Hepatocyte (in vitro differentiated cells): ENCODE results near the gene EIF3B.

Experiments
- CTCF ChIP-seq: fragments of 200-600 bp; sonication (generic); IDR thresholded peaks from 2 replicates; pipeline ENCODE4 v1.5.1; 2016; ENCODE audit warnings: antibody characterized with exemption, mild to moderate bottlenecking; ENCODE audit not compliant: poor library complexity
- EZH2 ChIP-seq: fragments of 200-600 bp; sonication (generic); IDR thresholded peaks from 2 replicates; pipeline ENCODE4 v1.6.1; 2016; ENCODE audit warnings: antibody characterized with exemption, mild to moderate bottlenecking, borderline replicate concordance

- TF ChIP-seq CTCF: no peak
- no peak for TF ChIP-seq EZH2
Measured at GRCh38 chr7:2388637-2388954, 34.0 kb downstream of the EIF3B start.
